PFSK-1 (cell line): ENCODE results near the gene ZNF618.

Experiments
- FOXP2 ChIP-seq: optimal IDR thresholded peaks from 2 replicates; pipeline ENCODE3; 2011; ENCODE audit warnings: borderline replicate concordance, control low read depth, inconsistent platforms; ENCODE audit not compliant: insufficient read depth; ENCODE audit errors: extremely low read length, extremely low read depth
- POLR2AphosphoS5 ChIP-seq: IDR thresholded peaks from 2 replicates; pipeline ENCODE4 v1.6.1; 2012; ENCODE audit warnings: low read depth, mild to moderate bottlenecking, control low read depth, low read length, moderate library complexity
- REST ChIP-seq, 2 experiments: IDR thresholded peaks; 2 replicates each; pipeline versions ENCODE4 v1.6.1 to v1.8.0; 2011 to 2012; ENCODE audit warnings: low read depth in 2 of 2, low read length in 2 of 2, control low read depth in 1 of 2, inconsistent platforms in 1 of 2, mild to moderate bottlenecking in 1 of 2, moderate library complexity in 1 of 2; ENCODE audit not compliant: insufficient read depth in 1 of 2
- SIN3A ChIP-seq: IDR thresholded peaks from 2 replicates; pipeline ENCODE4 v1.6.1; 2012; ENCODE audit warnings: mild to moderate bottlenecking, low read length, moderate library complexity, borderline replicate concordance; ENCODE audit not compliant: insufficient read depth
- TAF1 ChIP-seq: IDR thresholded peaks from 2 replicates; pipeline ENCODE4 v1.6.1; 2012; ENCODE audit warnings: low read length, control low read depth, borderline replicate concordance; ENCODE audit not compliant: insufficient read depth

Gene ZNF618

DNA sequence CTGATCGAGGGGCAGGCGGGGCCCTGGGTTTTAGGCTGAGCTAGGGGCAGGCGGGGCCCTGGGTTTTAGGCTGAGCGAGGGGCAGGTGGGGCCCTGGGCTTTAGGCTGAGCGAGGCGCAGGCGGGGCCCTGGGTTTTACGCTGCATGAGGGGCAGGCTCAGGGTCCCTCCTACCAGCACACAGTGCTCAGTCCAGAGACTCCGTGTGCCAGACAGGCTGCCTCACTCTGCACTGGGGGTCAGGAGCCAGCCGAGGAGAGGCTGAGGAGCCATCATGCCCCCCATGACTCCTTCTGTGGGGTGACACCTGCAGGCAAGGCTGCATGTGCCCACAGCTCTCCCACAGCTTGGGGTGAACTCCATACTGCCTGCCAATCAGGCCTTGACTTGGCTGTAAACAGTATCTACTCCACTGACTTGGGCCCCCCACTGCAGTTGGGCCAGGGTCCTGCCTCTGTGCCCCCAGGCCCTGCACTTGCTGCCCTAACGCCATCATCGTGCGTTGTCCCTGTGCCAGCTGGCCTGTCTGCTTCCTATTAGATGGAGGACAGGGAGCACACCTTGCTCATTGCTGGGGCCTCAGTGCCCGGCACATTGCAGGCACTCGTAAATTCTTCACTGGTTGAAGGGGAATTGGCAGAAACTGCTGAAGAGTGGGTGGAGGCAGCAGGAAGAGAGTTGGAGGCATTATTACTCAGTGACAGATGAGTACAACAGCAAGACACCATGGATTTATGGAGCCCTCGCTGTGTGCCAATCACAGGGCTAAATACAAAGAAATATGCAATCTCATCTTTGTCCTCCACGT is 123.3 kb downstream of the ZNF618 start:
- TF ChIP-seq FOXP2, result no peak

- TF ChIP-seq POLR2AphosphoS5, result no peak
- no peak for TF ChIP-seq REST (IDR thresholded peaks at IDR 0.05; ENCODE audit: insufficient read depth in 1 of 2, low read depth in 2 of 2, low read length in 2 of 2)
- TF ChIP-seq FOXP2, result no peak
- no peak for TF ChIP-seq TAF1
- TF ChIP-seq SIN3A, result no peak
Measured at GRCh38 chr9:114000063-114000454, 124.0 kb downstream of the ZNF618 start.

- TF ChIP-seq REST (IDR thresholded peaks at IDR 0.05; ENCODE audit: insufficient read depth in 1 of 2, low read depth in 2 of 2, low read length in 2 of 2), result no peak
- TF ChIP-seq FOXP2, result no peak
- TF ChIP-seq TAF1, result no peak
- no peak for TF ChIP-seq POLR2AphosphoS5
- no peak for TF ChIP-seq SIN3A
Measured at GRCh38 chr9:114000671-114001409, 124.7 kb downstream of the ZNF618 start.

GRCh38 chr9:114001410-114001685 is 125.2 kb downstream of the ZNF618 start:
- TF ChIP-seq REST (IDR thresholded peaks at IDR 0.05; ENCODE audit: insufficient read depth in 1 of 2, low read depth in 2 of 2, low read length in 2 of 2) (no peak), TAF1 (no peak), FOXP2 (no peak), SIN3A (no peak), POLR2AphosphoS5 (no peak)

DNA sequence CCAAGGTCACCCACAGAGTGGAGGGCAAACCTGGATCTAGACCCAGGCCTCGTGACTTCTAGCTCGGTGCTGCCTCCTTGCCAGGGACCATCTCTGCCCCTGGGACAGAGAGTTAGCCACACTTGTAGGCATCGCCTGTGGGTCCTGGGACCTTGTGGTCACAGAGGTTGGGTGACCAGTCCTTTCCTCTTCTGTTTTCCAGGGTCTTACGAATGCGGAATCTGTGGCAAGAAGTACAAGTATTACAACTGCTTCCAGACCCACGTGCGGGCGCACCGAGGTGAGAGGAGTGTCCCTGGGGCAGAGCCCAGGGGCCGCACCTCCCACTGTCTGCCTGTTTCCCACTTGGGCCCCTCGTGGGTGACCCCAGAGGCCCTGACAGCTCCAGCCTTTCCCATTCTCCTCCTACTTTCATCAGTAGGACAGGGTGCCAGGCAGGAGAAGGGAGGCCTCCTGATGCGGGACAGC is 125.7 kb downstream of the ZNF618 start:
- no peak for TF ChIP-seq TAF1
- TF ChIP-seq SIN3A, result no peak
- TF ChIP-seq FOXP2, result no peak
- TF ChIP-seq POLR2AphosphoS5, result no peak
- no peak for TF ChIP-seq REST (IDR thresholded peaks at IDR 0.05; ENCODE audit: insufficient read depth in 1 of 2, low read depth in 2 of 2, low read length in 2 of 2)
